ENCODE measurements around the gene NTF3. TPM values are rescaled to one million over a fixed set of nuclear protein-coding genes. Genes with fewer than 3 reads are reported as not detected.

Gene NTF3
- total and polyA plus RNA-seq, 2 of the 8 experiments (the other 6 are each of a cell fraction or from before 2014, with no cell fraction given), result 1.4 to 2.3 TPM

GRCh38 chr12:5465384-5465783 lies 33.5 kb downstream of the NTF3 start (continued):
- TF ChIP-seq, protein P1, sequence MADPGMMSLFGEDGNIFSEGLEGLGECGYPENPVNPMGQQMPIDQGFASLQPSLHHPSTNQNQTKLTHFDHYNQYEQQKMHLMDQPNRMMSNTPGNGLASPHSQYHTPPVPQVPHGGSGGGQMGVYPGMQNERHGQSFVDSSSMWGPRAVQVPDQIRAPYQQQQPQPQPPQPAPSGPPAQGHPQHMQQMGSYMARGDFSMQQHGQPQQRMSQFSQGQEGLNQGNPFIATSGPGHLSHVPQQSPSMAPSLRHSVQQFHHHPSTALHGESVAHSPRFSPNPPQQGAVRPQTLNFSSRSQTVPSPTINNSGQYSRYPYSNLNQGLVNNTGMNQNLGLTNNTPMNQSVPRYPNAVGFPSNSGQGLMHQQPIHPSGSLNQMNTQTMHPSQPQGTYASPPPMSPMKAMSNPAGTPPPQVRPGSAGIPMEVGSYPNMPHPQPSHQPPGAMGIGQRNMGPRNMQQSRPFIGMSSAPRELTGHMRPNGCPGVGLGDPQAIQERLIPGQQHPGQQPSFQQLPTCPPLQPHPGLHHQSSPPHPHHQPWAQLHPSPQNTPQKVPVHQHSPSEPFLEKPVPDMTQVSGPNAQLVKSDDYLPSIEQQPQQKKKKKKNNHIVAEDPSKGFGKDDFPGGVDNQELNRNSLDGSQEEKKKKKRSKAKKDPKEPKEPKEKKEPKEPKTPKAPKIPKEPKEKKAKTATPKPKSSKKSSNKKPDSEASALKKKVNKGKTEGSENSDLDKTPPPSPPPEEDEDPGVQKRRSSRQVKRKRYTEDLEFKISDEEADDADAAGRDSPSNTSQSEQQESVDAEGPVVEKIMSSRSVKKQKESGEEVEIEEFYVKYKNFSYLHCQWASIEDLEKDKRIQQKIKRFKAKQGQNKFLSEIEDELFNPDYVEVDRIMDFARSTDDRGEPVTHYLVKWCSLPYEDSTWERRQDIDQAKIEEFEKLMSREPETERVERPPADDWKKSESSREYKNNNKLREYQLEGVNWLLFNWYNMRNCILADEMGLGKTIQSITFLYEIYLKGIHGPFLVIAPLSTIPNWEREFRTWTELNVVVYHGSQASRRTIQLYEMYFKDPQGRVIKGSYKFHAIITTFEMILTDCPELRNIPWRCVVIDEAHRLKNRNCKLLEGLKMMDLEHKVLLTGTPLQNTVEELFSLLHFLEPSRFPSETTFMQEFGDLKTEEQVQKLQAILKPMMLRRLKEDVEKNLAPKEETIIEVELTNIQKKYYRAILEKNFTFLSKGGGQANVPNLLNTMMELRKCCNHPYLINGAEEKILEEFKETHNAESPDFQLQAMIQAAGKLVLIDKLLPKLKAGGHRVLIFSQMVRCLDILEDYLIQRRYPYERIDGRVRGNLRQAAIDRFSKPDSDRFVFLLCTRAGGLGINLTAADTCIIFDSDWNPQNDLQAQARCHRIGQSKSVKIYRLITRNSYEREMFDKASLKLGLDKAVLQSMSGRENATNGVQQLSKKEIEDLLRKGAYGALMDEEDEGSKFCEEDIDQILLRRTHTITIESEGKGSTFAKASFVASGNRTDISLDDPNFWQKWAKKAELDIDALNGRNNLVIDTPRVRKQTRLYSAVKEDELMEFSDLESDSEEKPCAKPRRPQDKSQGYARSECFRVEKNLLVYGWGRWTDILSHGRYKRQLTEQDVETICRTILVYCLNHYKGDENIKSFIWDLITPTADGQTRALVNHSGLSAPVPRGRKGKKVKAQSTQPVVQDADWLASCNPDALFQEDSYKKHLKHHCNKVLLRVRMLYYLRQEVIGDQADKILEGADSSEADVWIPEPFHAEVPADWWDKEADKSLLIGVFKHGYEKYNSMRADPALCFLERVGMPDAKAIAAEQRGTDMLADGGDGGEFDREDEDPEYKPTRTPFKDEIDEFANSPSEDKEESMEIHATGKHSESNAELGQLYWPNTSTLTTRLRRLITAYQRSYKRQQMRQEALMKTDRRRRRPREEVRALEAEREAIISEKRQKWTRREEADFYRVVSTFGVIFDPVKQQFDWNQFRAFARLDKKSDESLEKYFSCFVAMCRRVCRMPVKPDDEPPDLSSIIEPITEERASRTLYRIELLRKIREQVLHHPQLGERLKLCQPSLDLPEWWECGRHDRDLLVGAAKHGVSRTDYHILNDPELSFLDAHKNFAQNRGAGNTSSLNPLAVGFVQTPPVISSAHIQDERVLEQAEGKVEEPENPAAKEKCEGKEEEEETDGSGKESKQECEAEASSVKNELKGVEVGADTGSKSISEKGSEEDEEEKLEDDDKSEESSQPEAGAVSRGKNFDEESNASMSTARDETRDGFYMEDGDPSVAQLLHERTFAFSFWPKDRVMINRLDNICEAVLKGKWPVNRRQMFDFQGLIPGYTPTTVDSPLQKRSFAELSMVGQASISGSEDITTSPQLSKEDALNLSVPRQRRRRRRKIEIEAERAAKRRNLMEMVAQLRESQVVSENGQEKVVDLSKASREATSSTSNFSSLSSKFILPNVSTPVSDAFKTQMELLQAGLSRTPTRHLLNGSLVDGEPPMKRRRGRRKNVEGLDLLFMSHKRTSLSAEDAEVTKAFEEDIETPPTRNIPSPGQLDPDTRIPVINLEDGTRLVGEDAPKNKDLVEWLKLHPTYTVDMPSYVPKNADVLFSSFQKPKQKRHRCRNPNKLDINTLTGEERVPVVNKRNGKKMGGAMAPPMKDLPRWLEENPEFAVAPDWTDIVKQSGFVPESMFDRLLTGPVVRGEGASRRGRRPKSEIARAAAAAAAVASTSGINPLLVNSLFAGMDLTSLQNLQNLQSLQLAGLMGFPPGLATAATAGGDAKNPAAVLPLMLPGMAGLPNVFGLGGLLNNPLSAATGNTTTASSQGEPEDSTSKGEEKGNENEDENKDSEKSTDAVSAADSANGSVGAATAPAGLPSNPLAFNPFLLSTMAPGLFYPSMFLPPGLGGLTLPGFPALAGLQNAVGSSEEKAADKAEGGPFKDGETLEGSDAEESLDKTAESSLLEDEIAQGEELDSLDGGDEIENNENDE (IDR thresholded peaks at IDR 0.05; ENCODE audit: insufficient replicate concordance, low read length), result no peak
- TF ChIP-seq TAF7 (optimal IDR thresholded peaks at IDR 0.05; ENCODE audit: borderline replicate concordance, low read depth, low read length), result no peak
- TF ChIP-seq TEAD4 (IDR thresholded peaks at IDR 0.05; ENCODE audit: low read depth, low read length), result no peak
- TF ChIP-seq YY1 (IDR thresholded peaks at IDR 0.05; ENCODE audit: low read depth, low read length), result no peak
- TF ChIP-seq, protein P2, sequence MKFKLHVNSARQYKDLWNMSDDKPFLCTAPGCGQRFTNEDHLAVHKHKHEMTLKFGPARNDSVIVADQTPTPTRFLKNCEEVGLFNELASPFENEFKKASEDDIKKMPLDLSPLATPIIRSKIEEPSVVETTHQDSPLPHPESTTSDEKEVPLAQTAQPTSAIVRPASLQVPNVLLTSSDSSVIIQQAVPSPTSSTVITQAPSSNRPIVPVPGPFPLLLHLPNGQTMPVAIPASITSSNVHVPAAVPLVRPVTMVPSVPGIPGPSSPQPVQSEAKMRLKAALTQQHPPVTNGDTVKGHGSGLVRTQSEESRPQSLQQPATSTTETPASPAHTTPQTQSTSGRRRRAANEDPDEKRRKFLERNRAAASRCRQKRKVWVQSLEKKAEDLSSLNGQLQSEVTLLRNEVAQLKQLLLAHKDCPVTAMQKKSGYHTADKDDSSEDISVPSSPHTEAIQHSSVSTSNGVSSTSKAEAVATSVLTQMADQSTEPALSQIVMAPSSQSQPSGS (IDR thresholded peaks at IDR 0.05; ENCODE audit: low read length), result no peak
- TF ChIP-seq NRF1 (IDR thresholded peaks at IDR 0.05; ENCODE audit: low read depth, low read length), result no peak
- TF ChIP-seq ZNF274 (IDR thresholded peaks at IDR 0.05; ENCODE audit: borderline replicate concordance, extremely low read depth, low read length), result no peak
- TF ChIP-seq MAFK (IDR thresholded peaks at IDR 0.05; ENCODE audit: low read depth, low read length), result no peak
- no peak for TF ChIP-seq TBP (IDR thresholded peaks at IDR 0.05; ENCODE audit: low read depth, low read length)
- TF ChIP-seq HDAC2 (IDR thresholded peaks at IDR 0.05; ENCODE audit: borderline replicate concordance in 1 of 2, low read depth in 2 of 2, low read length in 2 of 2), result no peak
